Inflammatory macrophage (primary cell): Measurements from ENCODE around the gene DHRS2.
A peak's percentile ranks its signal among the peaks of the same experiment; 100 is the strongest.

Source experiments
- DNase-seq, 2 donors: peaks; one replicate each; pipeline ENCODE4 v3.0.0-alpha.2; 2020 to 2022

DHRS2 gene

GRCh38 chr14:23613242-23614070 lies 22.7 kb upstream of the DHRS2 start:
- DNase-seq, result no peak

DNA sequence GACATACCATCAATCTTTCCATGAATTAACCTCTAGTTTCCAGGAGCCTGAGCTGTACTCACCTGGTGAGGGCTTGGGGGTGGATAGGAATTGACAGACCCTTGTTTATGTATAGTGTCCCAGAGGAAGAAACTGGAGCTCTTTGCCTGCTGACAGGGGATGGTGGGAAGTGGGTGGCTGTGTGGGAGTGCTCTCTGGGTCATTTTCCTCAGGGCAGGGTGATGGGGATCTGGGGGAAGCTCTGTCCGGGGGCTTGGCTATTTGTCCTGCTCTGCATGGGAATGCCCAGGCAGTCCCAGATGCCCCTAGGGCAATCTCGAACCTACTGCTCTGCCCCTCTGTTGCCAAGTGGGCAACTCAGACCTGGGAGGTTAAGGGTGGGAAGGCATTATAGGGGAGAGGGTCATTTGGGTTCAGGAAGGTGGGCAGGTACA lies 21.8 kb upstream of the DHRS2 start:
- DNase-seq, result no peak

DNA sequence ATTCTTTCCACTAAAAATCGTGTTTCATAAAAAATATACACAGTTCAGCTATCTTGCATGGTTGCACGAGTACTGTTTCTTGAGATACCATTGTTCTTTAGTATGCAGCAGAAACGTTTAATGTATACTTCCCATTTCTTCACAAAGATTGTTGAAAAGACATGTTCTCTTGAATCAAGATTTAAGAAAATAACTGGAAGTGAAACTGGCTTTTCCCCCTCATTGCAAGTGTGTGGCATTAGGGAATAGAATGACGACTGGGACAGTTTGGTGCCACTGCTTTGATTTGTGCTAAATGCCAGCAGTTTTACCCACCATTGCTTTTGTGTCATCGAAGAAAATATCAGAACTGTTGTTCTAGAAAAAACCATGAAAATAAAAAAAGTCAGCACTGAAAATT lies 20.3 kb upstream of the DHRS2 start:
- DNase-seq, result peak; percentile 52 to 76

DNA sequence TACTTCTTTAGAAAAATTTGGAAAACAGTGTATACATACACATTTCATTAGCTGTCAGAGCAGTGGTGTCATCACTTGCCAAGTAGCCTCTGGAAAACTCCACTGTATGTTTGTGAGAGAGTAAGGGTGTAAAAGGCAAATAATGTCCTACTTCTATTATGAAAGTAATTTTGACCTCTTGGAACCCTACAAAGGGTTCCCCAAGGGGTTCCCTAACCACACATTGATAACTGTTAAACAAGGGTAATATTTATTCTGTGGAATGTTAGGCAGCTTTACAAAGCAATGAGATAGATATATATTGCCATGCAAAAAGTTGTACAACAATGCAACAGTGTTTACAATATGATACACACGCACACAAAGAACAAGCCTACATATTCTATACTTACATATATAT lies 18.6 kb upstream of the DHRS2 start:
- DNase-seq, result no peak

DNA sequence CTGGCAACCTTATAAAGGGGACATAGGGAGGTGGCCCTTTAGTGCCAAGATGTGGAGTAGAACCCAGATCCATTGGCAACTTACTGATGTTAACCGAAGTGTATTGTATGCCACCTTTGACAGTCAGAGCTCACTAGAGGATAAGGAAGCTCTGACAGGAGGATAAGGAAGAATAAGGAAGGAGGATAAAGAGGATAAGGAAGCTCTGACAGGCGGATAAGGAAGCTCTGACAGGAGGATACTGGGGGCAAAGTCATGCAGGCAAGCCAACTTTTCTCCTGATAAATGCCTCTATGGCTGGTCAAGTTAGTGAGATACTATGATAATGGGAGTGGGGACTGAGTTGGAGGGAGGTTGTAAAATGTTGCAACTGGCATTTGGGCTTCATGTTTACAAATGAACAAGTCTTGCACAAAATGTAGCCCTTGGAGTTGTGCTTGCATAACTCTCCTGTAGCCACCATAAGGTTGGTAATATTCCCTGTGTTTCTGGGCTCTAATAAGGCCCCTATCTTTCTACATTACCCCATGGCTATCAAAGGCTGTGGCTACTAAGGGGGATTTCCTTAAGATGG lies 17.7 kb upstream of the DHRS2 start:
- DNase-seq, result no peak

DNA sequence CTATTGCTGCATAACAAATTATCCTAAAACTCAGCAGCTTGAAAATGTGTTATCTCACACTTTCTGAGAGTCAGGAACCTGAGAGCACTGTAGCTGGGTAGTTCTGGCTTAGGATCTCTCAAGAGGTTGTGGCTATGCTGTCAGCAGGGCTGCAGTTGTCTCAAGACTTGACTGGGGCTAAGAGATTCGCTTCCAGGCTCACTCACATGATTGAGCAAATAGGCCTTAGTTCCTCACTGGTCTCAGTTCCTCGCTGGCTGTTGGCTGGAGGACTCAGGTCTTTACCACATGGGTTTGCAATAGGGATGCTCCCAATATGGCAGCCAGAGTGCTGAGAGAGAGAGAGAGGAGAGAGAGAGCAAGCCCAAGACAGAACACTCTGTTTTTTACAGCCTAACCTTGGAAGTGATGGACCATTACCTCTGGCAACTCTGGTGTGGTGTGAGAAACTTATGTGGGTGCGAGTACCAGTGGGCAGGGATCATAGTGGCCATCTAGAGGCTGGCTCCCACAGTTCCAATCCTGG lies 15.9 kb upstream of the DHRS2 start:
- peak; percentile 27 to 55 for DNase-seq

- no peak for DNase-seq
Measured at GRCh38 chr14:23621204-23621931, 14.8 kb upstream of the DHRS2 start.

- DNase-seq, result no peak
Measured at GRCh38 chr14:23621932-23622730, 14.0 kb upstream of the DHRS2 start.

GRCh38 chr14:23622990-23623389 lies 13.2 kb upstream of the DHRS2 start:
- no peak for DNase-seq

DNA sequence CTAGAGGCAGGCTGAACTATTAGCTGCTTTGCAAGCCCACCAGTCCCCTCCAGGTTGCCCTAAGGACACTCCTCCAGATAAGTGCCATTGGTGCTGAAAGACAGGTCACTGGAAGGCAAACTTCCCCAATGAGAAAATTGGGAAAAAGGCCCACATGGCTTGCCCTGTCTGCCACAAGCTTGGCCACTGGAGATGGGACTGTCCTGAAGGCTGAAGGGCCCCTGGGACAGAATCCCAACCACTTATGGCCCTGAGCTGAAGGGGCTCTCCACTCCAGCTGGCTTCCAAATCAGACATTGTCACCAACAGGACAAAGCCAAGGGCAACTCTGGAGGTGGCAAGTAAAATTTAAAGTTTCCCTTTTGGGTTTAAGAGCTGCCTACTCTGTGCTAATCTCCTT lies 12.2 kb upstream of the DHRS2 start:
- DNase-seq, result no peak

GRCh38 chr14:23624830-23625404 lies 11.2 kb upstream of the DHRS2 start:
- no peak for DNase-seq

DNA sequence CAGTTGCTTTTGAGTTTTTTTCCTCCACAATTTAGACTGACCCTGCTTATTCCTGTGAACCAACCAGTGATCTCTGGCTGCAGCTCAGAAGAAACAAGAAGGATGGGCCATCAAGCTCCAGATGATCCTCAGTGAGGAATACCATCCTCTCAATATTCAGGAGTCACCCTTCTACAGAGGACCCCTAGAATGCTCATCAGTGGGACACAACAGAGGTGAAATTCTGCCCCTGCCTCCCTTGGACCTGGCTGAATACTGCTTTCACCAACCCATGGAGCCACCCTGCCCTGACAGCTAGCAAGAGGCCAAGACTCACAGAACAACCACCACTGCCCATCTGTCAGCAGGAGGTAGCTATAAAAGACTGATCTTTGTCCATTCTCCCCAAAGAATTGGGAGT lies 9.2 kb upstream of the DHRS2 start:
- DNase-seq, result no peak

- DNase-seq, result no peak
Measured at GRCh38 chr14:23627961-23628360, 8.2 kb upstream of the DHRS2 start.

DNA sequence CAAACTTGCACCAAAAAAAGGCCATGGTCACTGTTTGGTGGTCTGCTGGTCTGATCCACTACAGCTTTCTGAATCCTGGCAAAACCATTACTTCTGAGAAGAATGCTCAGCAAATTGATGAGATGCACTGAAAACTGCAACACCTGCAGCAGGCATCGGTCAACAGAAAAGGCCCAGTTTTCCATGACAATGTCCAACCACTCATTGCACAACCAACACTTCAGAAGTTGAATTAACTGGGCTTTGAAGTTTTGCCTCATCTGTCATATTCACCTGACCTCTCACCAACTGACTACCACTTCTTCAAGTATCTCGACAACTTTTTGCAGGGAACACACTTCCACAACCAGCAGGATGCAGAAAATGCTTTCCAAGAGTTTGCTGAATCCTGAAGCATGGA lies 7.0 kb upstream of the DHRS2 start:
- no peak for DNase-seq

- no peak for DNase-seq
Measured at GRCh38 chr14:23629832-23630396, 6.2 kb upstream of the DHRS2 start.

GRCh38 chr14:23630687-23631086 lies 5.5 kb upstream of the DHRS2 start:
- DNase-seq, result no peak

DNA sequence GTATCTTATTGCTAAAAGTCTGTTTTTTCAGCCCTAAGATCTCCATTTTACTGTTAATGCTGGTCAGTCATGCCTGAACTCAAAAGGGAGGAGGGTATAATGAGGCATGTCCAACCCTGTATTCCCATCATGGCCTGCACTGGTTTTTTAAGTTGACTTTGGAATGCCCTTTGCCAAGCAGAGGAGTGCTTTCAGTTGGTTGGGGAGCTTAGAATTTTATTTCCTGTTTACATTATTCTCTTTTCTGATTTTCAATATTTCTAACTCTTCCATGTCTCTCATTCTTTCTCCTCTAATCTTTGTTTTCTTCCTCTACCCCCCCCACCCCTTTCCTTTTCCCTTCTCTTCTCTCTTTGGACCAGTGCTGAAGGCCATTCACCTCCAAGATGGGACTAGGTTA lies 4.9 kb upstream of the DHRS2 start:
- no peak for DNase-seq

GRCh38 chr14:23631702-23632460 lies 4.3 kb upstream of the DHRS2 start:
- DNase-seq, result peak; percentile 54 to 73

DNA sequence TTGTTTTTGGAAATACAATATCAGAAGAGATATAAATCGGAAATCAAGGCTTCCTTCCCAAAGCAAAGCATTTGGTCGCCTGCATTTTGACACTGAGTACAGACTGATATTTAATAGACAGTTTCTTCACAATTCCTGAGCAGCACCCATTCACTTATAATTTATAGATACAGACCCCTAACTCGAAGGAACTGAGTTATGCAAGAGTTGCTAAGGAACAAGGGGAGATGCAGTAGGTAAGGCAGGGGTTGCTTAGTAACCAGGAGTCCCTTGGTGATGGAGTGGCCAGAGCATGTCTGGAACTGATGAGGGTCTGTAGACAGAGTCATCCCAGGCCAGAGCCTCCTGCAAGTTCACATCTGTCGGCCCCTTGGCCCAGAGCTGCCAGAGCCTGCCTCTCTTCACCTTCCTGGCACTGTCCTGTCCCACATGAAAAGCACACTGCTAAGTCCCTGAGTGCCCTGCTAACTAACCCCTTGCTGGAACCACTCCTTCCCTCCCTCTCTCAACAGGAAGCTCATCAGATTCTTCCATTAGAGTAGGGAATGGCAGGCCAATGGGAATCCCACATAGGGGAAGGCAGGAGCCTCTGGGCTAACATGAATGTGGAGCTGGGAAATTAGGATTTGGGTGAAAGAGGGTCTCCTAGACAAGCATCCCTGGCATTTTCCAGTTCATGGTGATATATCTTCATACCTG lies 3.6 kb upstream of the DHRS2 start:
- no peak for DNase-seq

GRCh38 chr14:23633160-23633701 lies 2.9 kb upstream of the DHRS2 start:
- DNase-seq, result no peak
